GM12873 (cell line): Measurements from ENCODE around the gene PHF21A.

Experiments
- CTCF ChIP-seq: IDR thresholded peaks from 2 replicates; pipeline ENCODE4 v1.5.1; 2012; ENCODE audit warnings: low read depth, mild to moderate bottlenecking, moderate library complexity, low read length, control low read depth; ENCODE audit not compliant: insufficient read depth; ENCODE audit errors: missing control alignments

The PHF21A gene

GRCh38 chr11:45924036-45924915 is 197.0 kb downstream of the PHF21A start:
- no peak for TF ChIP-seq CTCF

- TF ChIP-seq CTCF = no peak
These were observed 198.7 kb downstream of the PHF21A start, which contains the start of gene LARGE2 for GRCh38 chr11:45922425-45923082. Gene LARGE2 (plus strand): TSS chr11:45922656. CDS start chr11:45922883, 227 bp downstream.

- no peak for TF ChIP-seq CTCF
These were observed 199.5 kb downstream of the PHF21A start for GRCh38 chr11:45921561-45922424.

- TF ChIP-seq CTCF = no peak
These were observed 200.4 kb downstream of the PHF21A start for GRCh38 chr11:45920531-45921477.

GRCh38 chr11:45919806-45920530 is 201.3 kb downstream of the PHF21A start:
- TF ChIP-seq CTCF = no peak

GRCh38 chr11:45918962-45919675 is 202.1 kb downstream of the PHF21A start:
- no peak for TF ChIP-seq CTCF
